ENCODE data around the gene NHSL2.
"Not testable (repeated sequence)": the region's sequence is repeated elsewhere in the genome, so short reads cannot be mapped to it uniquely, and the experiment has no call there.

The NHSL2 gene

GRCh38 chrX:72045552-72046277, 135.1 kb downstream of the NHSL2 start:
- no peak for DNase-seq

GRCh38 chrX:72046447-72046846, 135.8 kb downstream of the NHSL2 start:
- DNase-seq = no peak

GRCh38 chrX:72048510-72049455, 138.1 kb downstream of the NHSL2 start:
- DNase-seq = no peak

GRCh38 chrX:72050011-72050410, 139.4 kb downstream of the NHSL2 start:
- no peak for DNase-seq

- DNase-seq = no peak
Observed at GRCh38 chrX:72051589-72051988, 140.9 kb downstream of the NHSL2 start.

- no peak for DNase-seq
Observed at GRCh38 chrX:72052415-72053090, 141.9 kb downstream of the NHSL2 start.

- DNase-seq = no peak
Observed at GRCh38 chrX:72053508-72053907, 142.9 kb downstream of the NHSL2 start.

GRCh38 chrX:72054779-72055489, 144.3 kb downstream of the NHSL2 start:
- DNase-seq = no peak

GRCh38 chrX:72057331-72057730, 146.7 kb downstream of the NHSL2 start:
- DNase-seq = no peak

- DNase-seq = peak in 1 of 5 donors; percentile 25
Observed at GRCh38 chrX:72057849-72058248, 147.2 kb downstream of the NHSL2 start.

- not testable (repeated sequence) for DNase-seq
Observed at GRCh38 chrX:72058346-72058745, 147.7 kb downstream of the NHSL2 start.

- DNase-seq = no peak
Observed at GRCh38 chrX:72060196-72060920, 149.7 kb downstream of the NHSL2 start.

- DNase-seq = no peak
Observed at GRCh38 chrX:72060921-72061490, 150.4 kb downstream of the NHSL2 start.

GRCh38 chrX:72062916-72063315, 152.3 kb downstream of the NHSL2 start:
- DNase-seq = no peak

GRCh38 chrX:72069350-72070160, 158.9 kb downstream of the NHSL2 start:
- DNase-seq = no peak

- no peak for DNase-seq
Observed at GRCh38 chrX:72071213-72071612, 160.6 kb downstream of the NHSL2 start.

- DNase-seq = no peak
Observed at GRCh38 chrX:72073633-72074032, 163.0 kb downstream of the NHSL2 start.

- DNase-seq = no peak
Observed at GRCh38 chrX:72078411-72078810, 167.8 kb downstream of the NHSL2 start.

GRCh38 chrX:72079607-72080006, 169.0 kb downstream of the NHSL2 start:
- DNase-seq = no peak

GRCh38 chrX:72080150-72080549, 169.5 kb downstream of the NHSL2 start:
- no peak for DNase-seq

GRCh38 chrX:72080800-72081199, 170.2 kb downstream of the NHSL2 start:
- no peak for DNase-seq
